CD4-positive, alpha-beta T cell treated with Interleukin-6 at 100 ng/mL for 8 hours (primary cell): ENCODE measurements around the gene METTL9.
A peak's percentile ranks its signal among the peaks of the same experiment; 100 is the strongest.
"Not testable (repeated sequence)": the region's sequence is repeated elsewhere in the genome, so short reads cannot be mapped to it uniquely, and the experiment has no call there.

Experiments used
- DNase-seq: peaks from one replicate; pipeline ENCODE4 v3.0.0-alpha.2; 2020; ENCODE audit warnings: mixed read lengths, low spot score

The METTL9 gene

DNA sequence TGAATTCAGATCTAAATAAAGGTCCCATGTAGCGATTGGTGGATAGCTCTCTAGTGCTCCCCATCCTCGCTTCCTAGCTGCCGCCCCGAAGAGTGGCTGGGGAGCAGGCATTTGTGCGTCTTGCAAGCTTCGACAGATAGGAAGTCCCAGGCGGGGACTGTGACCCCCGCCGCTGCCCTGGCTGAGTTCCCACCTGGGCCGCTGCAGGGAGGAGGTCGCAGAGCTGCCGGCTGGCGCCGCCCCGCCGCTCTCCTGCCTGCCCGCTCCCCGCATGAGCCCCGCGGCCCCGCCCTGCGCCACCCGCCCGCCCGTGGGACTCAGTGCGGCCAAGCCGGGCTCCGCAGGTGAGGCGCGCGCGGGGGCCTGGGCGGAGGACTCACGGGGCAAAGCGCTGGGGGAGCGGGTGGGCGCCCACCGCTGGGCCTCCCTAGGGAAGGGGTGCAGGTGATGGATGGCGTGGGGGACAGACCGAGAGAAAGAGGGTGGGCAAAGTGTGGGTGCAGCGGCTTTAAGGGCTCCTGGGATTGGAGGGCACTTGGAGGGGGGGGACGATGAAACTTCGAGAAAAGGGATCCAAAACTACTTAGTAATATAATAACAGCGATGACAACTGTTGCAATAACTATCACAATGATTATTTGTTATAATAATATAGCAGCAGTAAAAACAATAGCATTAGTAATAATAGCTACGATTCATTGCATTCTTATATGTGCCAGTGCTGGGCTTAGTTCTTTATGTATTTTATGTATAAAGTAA is 64.7 kb downstream of the METTL9 start, which contains the start of gene OTOA:
TSS of gene OTOA (plus strand) at position 80 of the 759 bp plus-strand sequence. CDS start 14,547 bp downstream, outside the sequence.
- peak; percentile 25 for DNase-seq

DNA sequence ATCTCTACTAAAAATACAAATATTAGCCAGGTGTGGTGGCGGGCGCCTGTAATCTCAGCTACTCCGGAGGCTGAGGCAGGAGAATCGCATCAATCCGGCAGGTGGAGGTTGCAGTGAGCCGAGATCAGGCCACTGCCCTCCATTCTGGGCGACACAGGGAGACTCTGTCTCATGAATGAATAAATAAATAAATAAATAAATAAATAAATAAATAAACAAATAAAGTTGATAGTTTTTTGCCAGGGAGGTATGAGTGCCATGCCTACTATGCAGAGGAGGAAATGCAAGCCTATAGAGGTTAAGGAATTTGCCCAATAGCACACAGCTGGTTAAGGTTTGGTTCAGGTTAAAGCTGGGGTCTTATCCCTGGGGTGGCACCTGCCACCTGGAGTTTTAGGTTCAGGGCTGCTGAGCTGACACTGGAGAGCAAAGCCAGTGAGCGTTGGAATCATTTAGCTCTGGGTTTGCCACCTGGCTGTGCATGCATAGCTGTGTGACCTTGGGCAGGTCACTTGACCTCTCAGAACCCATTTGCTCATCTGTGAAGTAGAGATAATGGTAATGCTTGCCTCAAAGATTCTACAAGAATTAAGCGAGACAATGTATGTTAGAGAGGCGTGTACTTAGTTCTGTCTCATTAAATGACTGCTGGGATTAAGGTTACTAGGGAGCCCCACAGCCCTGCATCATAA is 65.6 kb downstream of the METTL9 start:
- DNase-seq: no peak

DNA sequence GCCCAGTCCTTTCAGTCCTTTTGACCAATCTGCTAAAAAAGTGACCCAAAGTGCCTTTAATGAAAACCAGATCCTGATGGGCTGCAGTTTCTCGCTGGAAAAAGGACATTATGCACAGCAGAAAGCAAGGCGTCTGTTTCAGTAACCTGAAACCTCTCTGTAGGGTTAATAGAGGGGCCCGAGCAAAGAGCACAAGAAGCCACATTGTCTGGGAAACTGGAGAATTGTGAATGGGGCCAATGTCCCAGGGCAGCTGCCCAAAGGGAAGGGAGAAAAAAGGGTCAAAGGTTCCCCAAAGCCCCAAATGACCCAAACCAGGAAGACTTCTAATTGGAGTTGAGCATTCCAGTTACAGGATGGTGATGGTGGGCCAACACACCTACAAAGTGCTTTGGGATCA is 67.4 kb downstream of the METTL9 start:
- DNase-seq: no peak

DNA sequence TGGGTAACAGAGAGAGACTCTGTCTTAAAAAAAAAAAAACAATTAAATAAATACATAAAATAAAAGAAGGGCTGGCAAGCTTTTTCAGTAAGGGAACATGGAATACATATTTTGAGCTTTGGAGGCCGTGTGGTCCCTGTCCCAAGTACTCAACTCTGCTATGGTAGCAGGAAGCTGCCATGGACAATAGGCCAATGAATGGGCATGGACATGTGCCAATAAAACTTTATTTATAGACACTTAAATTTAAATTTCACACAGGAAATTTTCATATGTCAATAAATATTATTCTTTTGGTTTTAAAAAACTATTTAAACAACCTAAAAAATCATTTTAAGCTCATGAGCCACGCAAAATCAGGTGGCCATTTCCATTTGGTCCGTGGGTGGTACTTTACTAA is 68.2 kb downstream of the METTL9 start:
- no peak for DNase-seq

DNA sequence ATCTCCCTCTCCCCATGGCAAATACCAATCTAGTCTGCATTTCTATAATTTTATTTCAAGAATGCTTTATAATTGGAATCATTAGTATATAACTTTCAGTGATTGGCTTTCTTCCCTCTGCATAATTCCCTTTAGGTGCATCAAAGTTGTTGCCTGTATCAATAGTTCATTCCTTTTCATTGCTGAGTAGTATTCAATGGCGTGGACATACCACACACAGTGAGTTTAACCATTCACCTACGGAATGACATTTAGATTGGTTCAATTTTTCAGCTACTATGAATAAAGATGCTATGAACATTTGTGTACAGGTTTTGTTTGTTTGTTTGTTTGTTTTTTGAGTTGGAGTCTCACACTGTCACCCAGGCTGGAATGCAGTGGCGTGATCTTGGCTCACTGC is 74.1 kb downstream of the METTL9 start:
- DNase-seq: no peak

DNA sequence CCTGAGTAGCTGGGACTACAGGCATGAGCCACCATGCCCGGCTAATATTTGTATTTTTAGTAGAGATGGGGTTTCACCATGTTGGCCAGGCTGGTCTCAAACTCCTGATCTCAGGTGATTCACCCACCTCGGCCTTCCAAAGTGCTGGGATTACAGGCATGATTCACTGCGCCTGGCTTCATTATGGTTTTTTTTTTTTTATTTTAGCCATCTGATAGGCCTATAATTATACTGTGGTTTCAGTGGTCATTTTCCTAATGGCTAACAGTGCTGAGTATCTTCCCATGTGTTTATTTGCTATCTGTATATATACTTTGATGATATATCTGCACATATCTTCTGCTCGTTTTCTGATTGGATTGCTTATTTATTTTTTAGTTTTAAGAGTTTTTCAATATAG is 75.1 kb downstream of the METTL9 start:
- not testable (repeated sequence) for DNase-seq

DNA sequence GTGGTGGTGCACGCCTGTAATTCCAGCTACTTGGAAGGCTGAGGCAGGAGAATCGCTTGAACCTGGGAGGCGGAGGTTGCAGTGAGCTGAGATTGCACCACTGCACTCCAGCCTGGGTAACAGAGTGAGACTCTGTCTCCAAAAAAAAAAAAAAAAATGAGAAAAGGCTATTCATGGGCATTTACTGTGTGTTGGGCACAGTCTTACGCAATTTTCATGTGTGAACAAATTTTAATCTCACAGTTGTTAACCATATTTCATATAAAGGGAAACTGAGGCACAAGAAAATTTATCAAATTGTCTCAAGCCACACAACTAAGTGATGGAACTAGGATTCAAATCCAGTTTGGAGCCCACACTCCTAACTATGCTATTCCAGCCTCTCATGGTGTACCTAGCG is 81.3 kb downstream of the METTL9 start:
- DNase-seq: not testable (repeated sequence)

DNA sequence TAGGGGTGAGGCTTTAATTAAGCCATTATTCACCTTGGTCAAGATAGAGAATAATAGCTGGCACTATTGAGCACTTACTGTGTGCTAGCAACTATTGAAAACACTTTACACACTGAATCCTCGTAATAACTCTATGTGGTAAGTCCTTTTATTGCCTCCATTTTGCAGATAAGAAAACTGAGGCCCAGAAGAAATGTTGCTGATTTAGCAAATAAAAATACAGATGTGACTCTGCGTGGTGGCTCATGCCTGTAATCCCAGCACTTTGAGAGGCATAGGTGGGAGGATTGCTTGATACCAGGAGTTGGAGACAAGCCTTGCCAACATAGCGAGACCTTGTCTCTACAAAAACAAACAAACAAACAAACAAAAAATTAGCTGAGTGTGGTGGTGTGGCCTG is 83.8 kb downstream of the METTL9 start:
- no peak for DNase-seq

DNA sequence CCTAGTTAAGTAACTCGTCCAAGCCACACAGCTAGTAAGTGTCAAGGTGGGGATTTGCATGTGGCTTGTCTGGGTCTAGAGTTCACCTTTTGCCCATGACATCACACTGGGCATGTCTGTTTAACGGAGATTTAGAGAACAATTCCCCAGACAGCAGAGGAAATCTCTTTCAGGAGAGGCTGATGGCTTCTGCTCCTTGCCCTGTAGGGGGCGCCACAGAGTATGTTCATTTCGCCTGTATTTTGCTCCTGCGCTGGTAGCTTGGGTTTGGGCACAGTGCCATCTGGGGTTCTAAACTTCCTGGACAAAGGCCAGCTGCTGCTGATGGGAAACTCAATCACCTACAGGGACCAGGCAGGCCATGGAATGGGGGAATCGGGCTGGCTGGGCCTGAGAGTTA is 84.8 kb downstream of the METTL9 start:
- no peak for DNase-seq

DNA sequence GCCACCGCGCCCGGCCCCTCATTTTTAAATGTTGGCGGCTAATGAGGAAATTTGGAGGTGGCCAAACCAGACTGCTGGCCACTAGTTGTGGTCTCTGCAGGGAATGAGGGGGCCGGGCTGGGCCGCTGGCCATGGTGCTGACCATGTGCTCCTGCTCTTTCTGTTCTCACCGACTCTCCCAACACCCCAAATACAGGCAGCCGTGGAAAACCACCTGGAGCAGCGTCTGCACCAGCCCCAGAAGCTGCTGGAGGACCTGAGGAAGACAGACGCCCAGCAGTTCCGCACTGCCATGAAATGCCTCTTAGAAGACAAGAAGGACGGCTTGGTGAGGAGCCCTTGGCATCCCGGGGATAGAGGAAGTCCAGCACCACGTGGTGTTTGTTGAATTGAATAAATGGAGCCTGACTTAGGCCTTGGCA is 85.7 kb downstream of the METTL9 start:
- no peak for DNase-seq

DNA sequence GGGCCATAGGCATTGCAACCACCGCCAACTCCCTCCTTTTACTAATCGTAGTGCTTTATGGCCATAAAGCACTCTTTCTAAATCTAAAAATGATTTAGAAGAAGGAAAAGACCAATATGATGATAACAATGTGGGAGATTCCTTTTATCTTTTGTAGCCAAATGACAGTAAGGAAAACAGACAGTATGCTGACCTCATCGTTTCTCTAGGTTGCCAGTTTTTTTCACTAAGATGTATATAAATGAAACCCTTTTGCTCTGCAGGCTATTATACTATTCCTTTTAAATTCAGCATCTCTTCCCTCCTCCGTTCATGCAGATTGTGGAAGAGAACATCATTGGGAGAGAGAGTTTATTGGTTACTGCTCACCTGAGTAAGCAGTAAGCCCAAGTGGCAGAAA is 89.7 kb downstream of the METTL9 start:
- DNase-seq: no peak

DNA sequence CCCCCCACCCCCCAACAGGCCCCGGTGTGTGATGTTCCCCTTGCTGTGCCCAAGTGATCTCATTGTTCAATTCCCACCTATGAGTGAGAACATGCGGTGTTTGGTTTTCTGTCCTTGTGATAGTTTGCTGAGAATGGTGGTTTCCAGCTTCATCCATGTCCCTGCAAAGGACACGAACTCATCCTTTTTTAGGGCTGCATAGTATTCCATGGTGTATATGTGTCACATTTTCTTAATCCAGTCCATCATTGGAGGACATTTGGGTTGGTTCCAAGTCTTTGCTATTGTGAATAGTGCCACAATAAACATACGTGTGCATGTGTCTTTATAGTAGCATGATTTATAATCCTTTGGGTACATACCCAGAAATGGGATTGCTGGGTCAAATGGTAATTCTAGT is 91.6 kb downstream of the METTL9 start:
- not testable (repeated sequence) for DNase-seq

DNA sequence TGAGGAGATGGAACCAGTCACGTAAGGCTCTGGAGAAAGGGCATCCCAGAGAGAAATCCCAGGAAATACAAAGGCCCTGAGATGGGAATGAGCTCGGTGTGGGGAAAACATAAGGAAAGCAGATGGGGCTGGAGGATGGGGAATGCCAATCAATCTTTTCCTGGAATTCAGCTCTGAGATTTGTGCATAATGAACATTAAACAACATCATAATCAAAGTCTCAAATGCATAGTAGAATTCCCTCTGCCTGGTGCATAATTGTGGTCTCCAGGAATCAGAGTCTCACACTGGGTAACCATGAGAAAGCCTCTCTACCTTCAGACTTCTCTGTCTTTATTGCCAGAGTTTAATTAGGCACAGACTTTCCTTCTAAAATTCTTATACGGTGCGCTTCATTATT is 95.2 kb downstream of the METTL9 start:
- DNase-seq: no peak

DNA sequence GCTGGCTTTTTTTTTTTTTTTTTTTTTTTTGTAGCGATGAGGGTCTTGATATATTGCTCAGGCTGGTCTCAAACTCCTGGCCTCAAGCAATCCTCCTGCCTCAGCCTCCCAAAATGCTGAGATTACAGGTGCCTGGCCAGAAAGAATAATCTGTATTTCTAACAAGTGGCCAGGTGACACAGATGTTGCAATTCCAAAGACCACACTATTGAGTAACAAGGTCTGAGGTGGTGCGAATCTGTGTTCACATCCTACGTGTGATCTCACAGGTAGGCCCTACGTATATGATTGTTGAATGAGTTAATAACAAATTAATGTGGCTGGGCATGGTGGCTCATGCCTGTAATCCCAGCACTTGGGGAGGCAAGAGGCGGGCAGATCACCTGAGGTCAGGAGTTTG is 97.7 kb downstream of the METTL9 start:
- no peak for DNase-seq

DNA sequence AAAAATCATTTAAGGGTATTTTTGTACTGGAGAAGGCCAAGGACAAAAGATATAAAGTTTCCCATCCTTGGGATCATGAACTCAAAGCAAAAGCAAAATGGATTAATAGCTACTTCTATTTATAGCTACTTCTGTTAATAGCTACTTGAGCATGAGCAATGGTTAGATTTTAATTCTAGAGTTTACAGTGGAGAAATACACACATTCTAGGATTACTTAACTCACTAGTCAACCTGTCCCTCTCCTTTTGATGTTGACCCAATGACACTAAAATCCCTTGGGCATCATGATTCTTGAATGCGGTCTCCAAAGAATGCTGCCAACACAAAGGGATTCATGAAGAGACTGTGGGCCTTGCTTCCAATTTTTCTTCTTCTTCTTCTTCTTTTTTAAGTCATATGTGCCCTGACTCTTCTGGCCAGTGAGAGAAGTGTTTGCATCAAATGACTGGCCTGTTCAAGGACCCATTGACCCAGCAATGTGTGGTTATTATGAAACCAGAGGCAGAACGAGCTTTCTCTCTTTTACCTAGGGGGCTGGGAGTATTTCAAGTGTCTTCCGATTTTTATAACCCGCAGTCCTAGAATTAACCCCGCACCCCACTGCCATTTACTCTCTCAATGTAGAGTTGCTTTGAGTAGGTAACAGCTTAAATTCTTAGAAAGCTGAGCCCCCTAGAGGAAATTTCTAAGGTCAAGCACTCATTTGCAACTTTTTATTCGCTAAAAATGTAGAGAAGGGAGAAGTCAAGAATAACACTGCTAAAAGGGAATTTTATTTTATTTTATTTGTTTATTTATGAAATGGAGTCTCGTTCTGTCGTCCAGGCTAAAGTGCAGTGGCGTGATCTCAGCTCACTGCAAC is 99.0 kb downstream of the METTL9 start:
- no peak for DNase-seq

DNA sequence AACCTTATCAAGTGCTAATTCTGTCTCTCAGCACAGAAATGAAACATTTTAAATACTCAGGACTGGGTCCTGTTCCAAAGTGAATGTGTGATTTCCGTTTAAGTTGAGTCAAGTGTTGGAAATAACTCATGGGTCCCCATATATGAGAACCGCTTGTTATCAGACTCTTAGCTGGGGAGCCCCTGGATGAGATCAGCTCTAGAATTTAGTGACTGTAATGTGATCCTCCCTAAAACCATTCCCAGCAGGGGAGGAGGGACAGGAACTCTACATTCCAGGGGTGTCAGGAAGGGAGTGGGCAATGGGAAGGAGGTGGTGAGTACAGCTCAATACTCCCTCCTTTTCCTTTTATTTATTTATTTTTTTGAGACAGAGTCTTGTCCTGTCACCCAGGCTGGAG is 101.9 kb downstream of the METTL9 start:
- no peak for DNase-seq

DNA sequence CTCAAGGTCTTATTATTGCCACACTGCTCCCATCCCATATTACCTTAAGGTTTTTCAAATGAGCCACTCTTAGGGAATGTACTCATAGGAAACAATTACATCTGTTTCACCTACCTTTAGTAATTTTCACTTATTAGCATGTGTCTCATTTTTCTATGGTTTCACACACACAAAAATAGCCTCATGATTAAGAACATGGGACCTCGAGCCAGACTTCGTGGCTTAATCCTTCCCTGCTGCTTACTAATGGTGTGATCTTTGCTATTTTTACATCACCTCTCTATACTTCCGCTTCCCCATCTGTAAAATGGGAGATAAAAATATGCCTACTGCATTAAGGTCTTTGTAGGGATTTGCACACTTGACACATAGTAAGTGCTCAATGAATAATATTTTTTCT is 102.9 kb downstream of the METTL9 start:
- no peak for DNase-seq

DNA sequence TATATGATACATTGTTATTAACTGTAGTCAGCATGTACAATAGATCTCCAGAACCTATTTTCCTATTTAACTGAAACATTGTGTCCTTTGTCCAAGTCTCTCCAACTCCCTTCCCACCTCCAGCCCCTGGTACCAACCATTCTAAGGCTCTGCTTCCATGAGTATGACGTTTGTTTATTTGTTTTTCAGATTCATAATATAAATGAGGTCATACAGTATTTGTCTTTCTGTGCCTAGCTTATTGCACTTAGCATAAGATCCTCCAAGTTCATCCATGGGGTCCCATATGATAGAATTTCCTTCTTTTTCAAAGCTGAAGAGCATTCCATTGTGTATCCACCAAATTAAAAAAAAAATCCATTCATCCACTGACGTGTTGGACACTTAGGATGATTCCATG is 103.8 kb downstream of the METTL9 start:
- no peak for DNase-seq

DNA sequence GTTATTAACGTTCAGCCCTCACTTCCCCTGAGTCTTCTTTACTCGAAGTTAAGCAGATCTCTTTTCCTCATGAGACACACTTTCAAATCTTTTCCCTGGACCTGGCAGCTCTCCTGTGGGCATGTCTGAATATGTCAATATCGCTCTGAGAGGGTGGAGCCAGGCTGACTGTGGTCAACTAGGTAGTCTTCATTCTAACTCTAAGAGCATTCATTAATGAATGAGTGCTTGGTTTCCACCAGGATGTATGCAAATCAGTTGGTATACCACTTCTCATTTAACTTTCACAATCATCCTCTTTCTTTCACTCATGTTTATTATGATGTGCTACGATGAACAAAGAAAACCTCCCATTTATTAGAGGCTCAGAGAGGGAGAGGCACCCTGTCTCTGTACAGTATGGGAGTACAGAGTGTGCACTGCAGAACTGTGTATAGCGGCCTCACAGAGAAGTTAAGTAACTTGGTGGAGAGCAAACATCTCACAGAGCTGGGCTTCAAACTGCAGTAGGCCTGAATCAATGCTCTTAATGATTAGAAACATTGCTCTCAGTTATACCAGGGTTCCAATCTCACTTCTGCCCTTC is 104.3 kb downstream of the METTL9 start:
- DNase-seq: no peak

DNA sequence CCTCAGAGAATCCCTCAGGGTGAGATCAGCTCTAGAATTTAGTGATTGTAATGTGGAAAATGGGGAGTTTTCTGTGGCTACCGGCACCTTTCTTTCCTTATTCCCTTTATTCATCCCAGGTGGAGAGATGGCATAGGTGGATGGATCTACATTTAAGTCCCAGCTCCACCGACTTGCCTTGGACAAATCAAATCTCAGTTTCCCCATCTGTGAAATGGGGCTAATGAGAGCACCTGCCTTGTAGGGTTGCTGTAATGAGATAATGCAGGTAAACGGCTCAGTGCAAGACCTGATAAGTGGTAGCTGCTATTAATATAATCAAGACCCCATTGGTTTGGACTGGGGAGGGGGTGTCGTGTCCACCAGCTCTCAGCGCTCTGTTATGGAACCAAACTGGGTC is 104.9 kb downstream of the METTL9 start:
- DNase-seq: no peak

DNA sequence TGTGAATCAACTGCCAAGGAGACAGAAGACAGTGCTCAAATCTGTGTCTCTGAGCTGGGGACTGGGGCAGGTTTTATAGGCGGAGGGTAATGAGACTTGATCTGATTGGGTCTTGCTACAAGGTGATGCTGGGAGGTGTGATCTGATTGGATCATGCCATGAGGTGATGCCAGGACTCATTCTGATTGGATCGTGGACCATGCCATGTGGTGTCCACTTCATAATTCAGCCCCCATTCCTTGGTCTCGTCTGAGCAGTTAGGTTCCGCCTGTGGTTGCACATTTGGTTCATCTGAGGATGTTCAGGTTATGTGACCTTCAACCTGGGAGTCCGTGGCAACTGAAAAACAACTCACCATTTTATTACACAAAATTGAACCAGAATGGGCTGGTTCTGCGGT is 105.4 kb downstream of the METTL9 start:
- DNase-seq: no peak
